OCI-LY7 (cell line): ENCODE measurements around the gene MGST3. TPM values are rescaled to one million over a fixed set of nuclear protein-coding genes. Genes with fewer than 3 reads are reported as not detected.

Source experiments
- BruUV-seq: library from RNA; stranded (reverse); fragments of 400-500 nt; replicated peaks from 2 replicates; lab custom pipeline; 2021; lab: Mats Ljungman, UMichigan
- CTCF ChIA-PET: fragments of 300-600 bp; sonication (Branson Sonifier 250); formaldehyde crosslinking; loops from one replicate; lab custom pipeline; 2022; ENCODE audit warnings: antibody characterized with exemption; ENCODE audit not compliant: unreplicated experiment; lab: Charles Lee
- POLR2A ChIA-PET: fragments of 300-600 bp; sonication (Branson Sonifier 250); formaldehyde crosslinking; loops from one replicate; lab custom pipeline; 2022; ENCODE audit warnings: antibody characterized with exemption; lab: Charles Lee
- DNase-seq: peaks from one replicate; pipeline ENCODE4 v3.0.0-alpha.2; 2015; ENCODE audit warnings: low spot score
- H2AFZ ChIP-seq: fragments of 200-600 bp; sonication (generic), shearing (Covaris generic); 2 replicates; pipeline ENCODE4 v1.6.1; 2014; ENCODE audit warnings: mild to moderate bottlenecking, antibody characterized with exemption, low read length, moderate library complexity
- H3K27ac ChIP-seq: fragments of 200-600 bp; sonication (generic); 2 replicates; pipeline ENCODE4 v1.5.1; 2014; ENCODE audit warnings: mixed run types, low read depth, mild to moderate bottlenecking, moderate library complexity, low read length, inconsistent platforms; ENCODE audit not compliant: poor library complexity, severe bottlenecking
- H3K36me3 ChIP-seq: fragments of 200-600 bp; sonication (generic); 2 replicates; pipeline ENCODE4 v1.6.1; 2014; ENCODE audit warnings: mild to moderate bottlenecking, antibody characterized with exemption, low read length, moderate library complexity, mixed read lengths; ENCODE audit not compliant: insufficient read depth
- H3K4me1 ChIP-seq: fragments of 200-600 bp; sonication (generic); 2 replicates; pipeline ENCODE4 v1.5.1; 2014; ENCODE audit warnings: mild to moderate bottlenecking, low read length; ENCODE audit not compliant: insufficient read depth, poor library complexity, severe bottlenecking
- H3K4me2 ChIP-seq: fragments of 200-600 bp; sonication (generic); 2 replicates; pipeline ENCODE4 v1.6.1; 2014; ENCODE audit warnings: mild to moderate bottlenecking, low read length
- H3K4me3 ChIP-seq: fragments of 200-600 bp; sonication (generic); 2 replicates; pipeline ENCODE4 v1.5.1; 2014; ENCODE audit warnings: mild to moderate bottlenecking, low read depth, low read length; ENCODE audit not compliant: poor library complexity, severe bottlenecking
- H3K79me2 ChIP-seq: fragments of 200-600 bp; sonication (generic); 2 replicates; pipeline ENCODE4 v1.6.1; 2016; ENCODE audit warnings: low read depth, mild to moderate bottlenecking, low read length, moderate library complexity, mixed read lengths; ENCODE audit not compliant: insufficient read depth
- H3K9me2 ChIP-seq: fragments of 200-600 bp; sonication (generic); 2 replicates; pipeline ENCODE4 v1.6.1; 2016; ENCODE audit warnings: mild to moderate bottlenecking, low read length, mixed read lengths; ENCODE audit not compliant: insufficient read depth
- H3K9me3 ChIP-seq: fragments of 200-600 bp; sonication (generic); 2 replicates; pipeline ENCODE4 v1.6.1; 2014; ENCODE audit warnings: mild to moderate bottlenecking, mixed run types, low read length, mixed read lengths
- H4K20me1 ChIP-seq: fragments of 200-600 bp; sonication (generic); 2 replicates; pipeline ENCODE4 v1.6.1; 2014; ENCODE audit warnings: mild to moderate bottlenecking, antibody characterized with exemption, low read length, moderate library complexity, mixed read lengths; ENCODE audit not compliant: insufficient read depth
- CTCF ChIP-seq: fragments of 200-600 bp; sonication (generic); conservative IDR thresholded peaks from 2 replicates; pipeline ENCODE4 v1.5.1; 2014; ENCODE audit warnings: mild to moderate bottlenecking, antibody characterized with exemption, low read length, moderate library complexity, mixed read lengths
- EZH2phosphoT487 ChIP-seq: fragments of 200-600 bp; sonication (generic); IDR thresholded peaks from 2 replicates; pipeline ENCODE4 v1.6.1; 2018; ENCODE audit warnings: low read depth, borderline replicate concordance, mild to moderate bottlenecking, mixed run types, antibody characterized with exemption, low read length, moderate library complexity, mixed read lengths
- intact Hi-C: fragments of 100-400 bp; cut with micrococcal nuclease; formaldehyde crosslinking; loops from one replicate; pipeline ENCODE4 v1.10.0; 2022; ENCODE audit not compliant: unreplicated experiment
- total RNA-seq, 2 experiments: library from RNA; depleted of rRNA in 1 of 2; stranded (reverse); fragments of >200 nt in 1 of 2; shearing (Covaris generic) in 1 of 2; gene quantifications; 2 replicates each; pipeline ENCODE4 v1.2.3, GENCODE V29; 2014 to 2022

MGST3 gene
- total RNA-seq, 2 experiments from 2014 or later = 115 to 127 TPM

GRCh38 chr1:165629848-165630628, 996 bp upstream of the MGST3 start:
- H3K9me2 ChIP-seq = no peaks in the 10 kb centered on the region
- no peaks in the 10 kb centered on the region for H3K9me3 ChIP-seq
- H3K27ac ChIP-seq = peak overlapping the region; percentile 77
- peak; percentile 72 for DNase-seq
- peak overlapping the region; percentile 91; the same call in 1 of the 2 replicates for H2AFZ ChIP-seq
- ChIA-PET CTCF (no interaction called here), POLR2A (interaction anchor here (0.6 to 2.7 kb wide), 7 partner anchors 8 to 32 kb away, joined by 3 to 12 read pairs (median 4); no protein-coding TSS in a partner anchor)
- BruUV-seq = TSS peak; percentile 90
- H3K36me3 ChIP-seq = no peaks in the 10 kb centered on the region
- H3K79me2 ChIP-seq = peaks cover 33% of the 10 kb centered on the region
- H3K4me2 ChIP-seq = peak overlapping the region; percentile 97
- no peaks in the 10 kb centered on the region for H4K20me1 ChIP-seq
- TF ChIP-seq EZH2phosphoT487 (no peak), CTCF (no peak)
- intact Hi-C loops = loop anchor here (2.0 to 10.0 kb wide), 2 partner anchors 135 to 199 kb away; partner anchors contain the start of gene TMCO1
- peaks cover 45% of the 10 kb centered on the region for H3K4me1 ChIP-seq
- peak overlapping the region; percentile 88 for H3K4me3 ChIP-seq

GRCh38 chr1:165631342-165632151, 513 bp downstream of the MGST3 start:
- peak overlapping the region; percentile 24 for H3K27ac ChIP-seq
- no peaks in the 10 kb centered on the region for H4K20me1 ChIP-seq
- H3K4me3 ChIP-seq = peak overlapping the region; percentile 88
- TF ChIP-seq CTCF (peak; percentile 43; the same call in 1 of the 2 replicates), EZH2phosphoT487 (no peak)
- H3K9me2 ChIP-seq = no peaks in the 10 kb centered on the region
- H3K4me2 ChIP-seq = peak overlapping the region; percentile 97
- ChIA-PET CTCF (no interaction called here), POLR2A (interaction anchor here (1.1 to 2.7 kb wide), 5 partner anchors 17 to 54 kb away, joined by 3 to 12 read pairs (median 4); no protein-coding TSS in a partner anchor)
- no peaks in the 10 kb centered on the region for H3K9me3 ChIP-seq
- peaks cover 60% of the 10 kb centered on the region for H3K4me1 ChIP-seq
- no TSS peak for BruUV-seq
- H2AFZ ChIP-seq = peak overlapping the region; percentile 91
- H3K36me3 ChIP-seq = peaks cover 2% of the 10 kb centered on the region; the same call in 1 of the 2 replicates
- peak; percentile 35 for DNase-seq
- intact Hi-C loops = loop anchor here (1.0 to 10.0 kb wide), 4 partner anchors 30 to 197 kb away; partner anchors contain the start of genes ALDH9A1 and TMCO1
- peaks cover 33% of the 10 kb centered on the region for H3K79me2 ChIP-seq
